ENCODE results near the gene MOB3A. TPM values are rescaled to one million over a fixed set of nuclear protein-coding genes. Genes with fewer than 3 reads are reported as not detected.

Gene MOB3A
- total RNA-seq, 1 donor from 2014 or later, result 22.4 TPM

- DNase-seq (ENCODE audit: low read depth), result no peak
These were observed 14.0 kb downstream of the MOB3A start for GRCh38 chr19:2081873-2082810.

GRCh38 chr19:2080336-2080988 is 15.7 kb downstream of the MOB3A start:
- DNase-seq (ENCODE audit: low read depth), result no peak

- no peak for DNase-seq (ENCODE audit: low read depth)
These were observed 16.2 kb downstream of the MOB3A start for GRCh38 chr19:2079865-2080301.

DNA sequence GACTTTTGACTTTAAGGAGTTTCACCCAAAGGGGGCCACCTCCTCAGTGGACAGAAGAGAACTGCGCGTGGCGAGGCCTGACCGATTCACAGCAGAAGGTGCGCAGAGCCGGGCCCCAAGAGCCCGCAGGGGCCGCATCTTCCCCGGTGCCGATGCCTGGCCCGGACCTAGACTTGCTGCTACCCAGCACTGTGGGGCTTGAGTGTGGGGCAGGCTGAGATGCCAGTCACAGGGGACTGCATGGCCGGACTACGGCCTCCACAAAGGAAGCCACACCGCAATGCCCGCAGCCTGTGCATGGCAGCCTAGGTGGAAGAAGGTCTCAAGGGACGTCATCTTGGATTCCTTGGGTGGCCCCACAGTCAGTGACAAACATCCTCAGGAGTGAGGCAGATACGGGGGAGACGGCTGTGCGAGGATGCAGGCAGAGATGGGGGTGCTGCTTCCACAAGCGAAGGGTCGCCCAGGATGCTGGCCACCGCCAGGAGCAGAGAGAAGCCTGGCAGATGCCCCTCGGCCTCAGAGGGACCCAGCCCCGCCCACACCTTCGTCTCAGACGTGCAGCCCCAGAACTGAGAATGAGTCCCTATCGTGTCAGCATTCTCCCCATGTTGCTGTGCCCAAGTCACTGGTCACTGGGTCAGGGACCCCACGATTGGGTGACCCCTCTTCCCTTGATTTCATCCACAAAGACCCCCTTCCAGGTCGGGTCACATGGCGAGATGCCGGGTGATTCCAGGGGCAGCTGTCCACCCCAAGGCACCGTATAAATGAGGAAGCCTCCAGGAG is 16.9 kb downstream of the MOB3A start:
- DNase-seq (ENCODE audit: low read depth), result no peak

GRCh38 chr19:2077833-2078619 is 18.1 kb downstream of the MOB3A start:
- no peak for DNase-seq (ENCODE audit: low read depth)

GRCh38 chr19:2077398-2077797 is 18.7 kb downstream of the MOB3A start:
- DNase-seq (ENCODE audit: low read depth), result no peak

- DNase-seq (ENCODE audit: low read depth), result no peak
These were observed 19.6 kb downstream of the MOB3A start for GRCh38 chr19:2076526-2076944.

- no peak for DNase-seq (ENCODE audit: low read depth)
These were observed 23.2 kb downstream of the MOB3A start for GRCh38 chr19:2072757-2073551.

DNA sequence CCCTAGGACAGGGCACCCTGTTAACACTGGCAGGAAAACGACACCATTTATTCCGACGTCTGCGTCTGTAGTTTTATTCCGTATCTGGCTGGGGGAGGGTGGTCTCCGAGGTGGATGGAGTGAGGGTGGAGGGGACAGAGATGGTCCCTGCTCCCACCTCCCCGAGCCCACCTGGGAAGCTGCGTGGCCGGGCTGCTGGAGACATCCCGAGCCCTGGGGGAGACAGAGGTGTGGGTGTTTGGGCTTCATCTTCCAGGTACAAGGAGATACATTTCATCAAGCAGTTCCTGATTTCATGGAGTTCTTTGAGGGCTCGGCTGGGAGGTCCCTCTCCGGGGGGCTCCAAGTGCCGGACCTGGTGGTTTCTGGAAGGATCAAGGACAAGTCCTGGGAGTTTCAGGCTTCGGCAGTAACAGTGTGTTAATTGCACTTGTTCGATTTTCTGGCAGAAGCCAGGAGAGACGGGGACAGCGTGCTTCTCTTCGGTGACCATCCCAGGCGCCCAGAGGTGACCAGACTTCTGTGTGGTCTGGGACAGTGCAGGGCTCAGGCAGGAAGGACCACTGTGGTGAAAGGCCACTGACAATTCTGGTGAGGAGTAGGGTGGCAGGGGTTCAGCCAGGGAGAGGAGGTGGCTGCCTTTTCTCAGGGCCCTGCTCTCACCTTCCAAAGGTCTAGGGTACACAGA is 25.0 kb downstream of the MOB3A start:
- no peak for DNase-seq (ENCODE audit: low read depth)

DNA sequence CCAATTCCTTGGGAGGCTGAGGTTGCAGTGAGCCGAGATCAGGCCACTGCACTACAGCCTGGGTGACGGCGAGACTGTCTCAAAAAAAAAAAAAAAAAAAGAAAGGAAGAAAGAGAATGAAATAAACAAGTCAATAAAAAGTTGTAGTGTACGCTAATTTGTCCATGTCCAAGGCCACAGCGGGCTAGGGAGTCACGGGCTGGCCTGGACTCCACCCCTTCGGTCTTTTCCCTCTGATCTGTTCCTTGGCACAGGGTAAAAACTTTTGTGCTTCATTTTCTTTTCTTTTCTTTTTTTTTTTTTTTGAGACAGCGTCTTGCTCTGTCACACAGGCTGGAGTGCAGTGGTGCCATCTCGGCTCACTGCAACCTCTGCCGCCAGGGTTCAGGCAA is 25.7 kb downstream of the MOB3A start:
- no peak for DNase-seq (ENCODE audit: low read depth)

DNA sequence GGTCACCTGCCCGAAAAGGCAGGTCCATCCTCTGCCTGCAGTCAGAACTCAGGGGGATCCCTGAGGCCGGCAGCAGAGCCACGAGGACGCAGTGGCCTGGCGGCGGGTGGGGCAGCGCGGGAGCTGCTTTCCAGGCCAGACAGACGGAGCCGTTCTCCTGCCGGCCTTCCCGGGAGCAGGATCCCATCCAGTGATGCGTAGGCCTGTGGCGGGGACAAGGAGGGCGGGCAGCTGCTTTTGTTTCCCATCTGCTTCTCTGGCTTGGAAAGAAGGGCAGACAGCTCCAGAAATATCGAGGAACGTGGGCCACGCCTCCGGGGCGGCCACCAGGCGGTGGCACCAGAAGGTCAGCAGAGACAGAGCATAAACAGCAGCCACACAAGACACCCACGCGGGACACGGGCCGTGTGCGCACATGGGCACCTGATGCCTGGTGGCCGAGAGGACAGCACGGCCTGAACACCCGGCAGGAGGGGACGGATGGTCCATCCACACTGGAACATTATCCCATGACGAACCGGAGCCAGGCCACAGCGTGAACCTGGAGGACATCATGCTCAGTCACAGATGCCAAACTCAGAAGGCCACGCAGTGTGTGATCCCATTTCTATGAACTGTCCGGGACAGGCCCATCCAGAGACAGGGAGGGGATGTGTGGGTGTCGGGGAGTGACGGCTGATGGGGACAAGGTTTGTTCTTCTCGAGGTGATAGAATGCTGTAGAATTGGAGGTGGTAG is 31.2 kb downstream of the MOB3A start:
- peak; percentile 87 for DNase-seq (ENCODE audit: low read depth)

GRCh38 chr19:2064395-2064787 is 31.7 kb downstream of the MOB3A start:
- DNase-seq (ENCODE audit: low read depth), result no peak

DNA sequence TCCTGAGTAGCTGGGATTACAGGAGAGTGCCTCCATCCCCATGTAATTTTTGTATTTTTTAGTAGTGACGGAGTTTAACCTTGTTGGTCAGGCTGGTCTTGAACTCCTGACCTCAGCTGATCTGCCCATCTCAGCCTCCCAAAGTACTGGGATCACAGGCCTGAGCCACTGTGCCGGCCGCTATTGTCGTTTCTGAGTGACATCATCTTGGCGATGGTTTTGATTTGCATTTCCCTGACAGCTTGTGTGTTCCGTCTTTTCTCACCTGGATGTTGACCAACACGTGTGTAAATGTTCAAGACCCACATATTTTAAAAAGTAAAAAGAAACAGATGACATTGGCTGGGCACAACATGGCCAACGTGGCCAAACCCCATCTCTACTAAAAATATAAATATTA is 32.3 kb downstream of the MOB3A start:
- DNase-seq (ENCODE audit: low read depth), result no peak

DNA sequence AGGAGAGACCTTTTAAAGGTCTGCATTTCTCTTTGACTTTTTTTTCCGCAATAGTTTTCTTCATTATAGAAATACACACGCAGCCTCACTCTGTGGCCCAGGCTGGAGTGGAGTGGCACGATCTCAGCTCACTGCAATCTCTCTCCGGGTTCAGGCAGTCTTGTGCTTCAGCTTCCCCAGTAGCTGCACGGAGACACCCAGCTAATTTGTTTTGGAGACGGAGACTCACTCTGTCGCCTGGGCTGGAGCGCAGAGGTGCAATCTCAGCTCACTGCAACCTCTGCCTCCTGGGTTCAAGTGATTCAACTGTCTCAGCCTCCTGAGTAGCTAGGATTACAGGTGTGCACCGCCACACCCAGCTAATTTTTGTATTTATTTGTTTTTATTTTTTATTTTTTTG is 33.4 kb downstream of the MOB3A start:
- no peak for DNase-seq (ENCODE audit: low read depth)

DNA sequence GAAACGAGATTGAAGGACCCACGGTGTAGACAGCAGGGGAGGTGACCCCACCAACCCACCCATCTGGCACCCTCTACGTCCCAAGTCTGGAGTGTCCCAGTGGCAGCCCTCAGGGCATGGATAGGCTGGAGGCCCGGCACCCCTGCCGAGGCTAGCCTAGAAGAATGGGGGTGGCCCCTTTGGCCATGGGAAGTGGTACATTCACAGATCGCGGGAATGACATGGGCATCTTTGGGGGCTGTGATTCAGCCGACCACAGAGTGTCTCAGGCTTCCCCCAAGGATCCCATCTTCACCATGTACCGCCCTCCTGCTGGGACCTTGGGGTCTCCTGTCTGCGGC is 33.8 kb downstream of the MOB3A start:
- DNase-seq (ENCODE audit: low read depth), result no peak

- DNase-seq (ENCODE audit: low read depth), result peak; percentile 99
These were observed 34.4 kb downstream of the MOB3A start for GRCh38 chr19:2061495-2062388.

DNA sequence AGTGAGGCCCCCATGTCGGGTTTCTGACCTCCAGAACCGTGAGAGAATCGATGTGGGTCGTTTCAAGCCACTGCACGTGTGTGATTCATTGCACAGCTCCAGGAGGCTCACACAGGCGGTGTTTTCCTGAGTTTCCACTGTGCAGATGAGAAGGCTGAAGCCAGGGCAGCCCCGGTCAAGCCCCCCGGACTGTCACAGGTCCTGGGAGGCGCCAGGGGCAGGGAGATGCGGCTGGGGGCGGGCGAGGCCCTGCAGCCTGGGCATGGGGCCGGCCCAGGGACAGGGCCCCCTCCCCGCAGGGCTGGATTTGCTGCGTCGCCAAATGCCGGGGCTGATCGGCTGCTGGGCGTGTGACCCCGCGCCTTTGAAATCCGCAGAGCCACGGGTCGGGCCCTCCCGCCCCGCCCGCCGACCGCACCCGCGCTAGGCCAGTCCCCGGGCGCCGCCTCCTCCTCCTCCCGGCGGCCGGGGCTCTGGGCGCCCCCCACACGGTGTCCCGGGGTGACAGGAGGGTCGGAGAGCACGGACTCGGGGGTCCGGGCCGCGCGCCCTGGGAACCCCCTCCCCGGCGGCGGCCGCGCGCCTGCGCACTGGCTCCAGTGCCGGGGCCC is 35.1 kb downstream of the MOB3A start:
- DNase-seq (ENCODE audit: low read depth), result peak; percentile 79
